SIG-M5 (cell line): ENCODE measurements around the gene SUGCT.

ENCODE experiments used
- DNase-seq: peaks from one replicate; lab custom pipeline; 2025; lab: John Stamatoyannopoulos, UW

Gene SUGCT

DNA sequence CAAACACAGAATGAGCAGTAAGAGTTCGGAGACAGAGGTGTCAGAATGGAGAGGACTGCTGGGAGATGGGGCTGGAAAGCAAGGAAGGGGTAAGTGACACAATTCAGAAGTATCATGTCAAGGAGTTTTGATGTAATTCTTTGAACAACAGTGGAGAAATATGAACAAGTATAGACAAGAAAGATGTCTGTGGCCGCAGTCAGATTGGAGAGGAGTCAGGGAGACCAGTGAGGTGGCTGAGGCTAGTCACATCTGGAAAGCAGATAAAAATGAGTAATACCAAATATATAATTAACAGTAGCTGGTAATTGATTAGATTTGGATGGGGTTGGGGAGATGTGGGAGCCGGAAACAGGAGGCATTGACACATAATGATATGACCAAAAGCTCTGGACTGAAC lies 540.9 kb downstream of the SUGCT start:
- DNase-seq = no peak

DNA sequence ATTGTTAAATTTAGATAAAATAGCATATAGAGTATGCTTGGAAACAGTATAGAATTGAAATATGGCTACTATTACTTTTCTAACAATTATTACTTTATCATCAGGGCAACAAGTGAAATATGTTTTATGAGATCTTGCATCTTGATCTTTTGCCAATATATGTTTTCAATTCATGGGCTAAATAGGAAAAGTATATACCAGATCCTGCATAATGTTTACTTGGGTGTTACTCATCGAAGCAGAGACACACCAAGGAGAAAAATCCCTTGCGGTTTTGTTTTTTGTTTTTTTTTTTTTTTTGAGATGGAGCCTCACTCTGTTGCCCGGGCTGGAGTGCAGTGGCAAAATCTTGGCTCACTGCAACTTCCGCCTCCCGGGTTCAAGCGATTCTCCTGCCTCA lies 541.4 kb downstream of the SUGCT start:
- no peak for DNase-seq

DNA sequence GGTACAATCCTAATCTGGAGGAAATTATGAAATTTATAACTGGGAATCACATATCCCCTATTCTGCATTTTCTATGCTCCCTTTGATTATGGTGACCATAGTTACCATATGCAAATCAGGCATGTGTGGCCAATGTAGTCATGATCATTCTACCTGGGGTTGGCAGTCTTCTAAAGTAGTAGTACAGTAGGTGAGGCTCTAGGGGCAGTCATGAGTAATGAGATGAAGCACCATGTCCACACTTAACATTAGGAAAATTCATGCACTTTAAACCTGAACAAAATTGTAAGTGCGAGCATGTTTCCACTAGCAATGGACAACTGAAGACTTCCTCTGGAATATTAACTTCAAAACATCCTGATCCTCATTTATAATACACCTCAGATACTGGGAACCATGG lies 545.9 kb downstream of the SUGCT start:
- DNase-seq = no peak

DNA sequence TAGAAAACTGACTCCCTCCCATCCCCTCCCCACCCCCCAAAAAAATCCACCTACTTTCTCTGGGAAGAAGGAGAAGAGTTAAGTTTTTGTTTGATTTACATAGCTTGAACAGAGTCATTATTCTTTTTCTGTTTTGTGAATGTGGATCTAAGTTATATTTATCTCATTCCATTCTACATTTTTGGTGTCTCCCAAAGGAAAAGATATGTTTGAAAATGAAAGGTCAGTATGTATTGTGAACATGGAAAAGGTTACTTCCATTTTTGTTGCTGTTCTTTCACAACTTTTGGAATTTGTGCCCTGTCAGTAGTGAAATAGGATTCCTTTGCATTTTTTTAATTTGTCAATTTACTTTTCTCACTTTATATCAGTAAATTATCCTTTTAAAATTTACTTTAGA lies 547.9 kb downstream of the SUGCT start:
- DNase-seq = no peak

DNA sequence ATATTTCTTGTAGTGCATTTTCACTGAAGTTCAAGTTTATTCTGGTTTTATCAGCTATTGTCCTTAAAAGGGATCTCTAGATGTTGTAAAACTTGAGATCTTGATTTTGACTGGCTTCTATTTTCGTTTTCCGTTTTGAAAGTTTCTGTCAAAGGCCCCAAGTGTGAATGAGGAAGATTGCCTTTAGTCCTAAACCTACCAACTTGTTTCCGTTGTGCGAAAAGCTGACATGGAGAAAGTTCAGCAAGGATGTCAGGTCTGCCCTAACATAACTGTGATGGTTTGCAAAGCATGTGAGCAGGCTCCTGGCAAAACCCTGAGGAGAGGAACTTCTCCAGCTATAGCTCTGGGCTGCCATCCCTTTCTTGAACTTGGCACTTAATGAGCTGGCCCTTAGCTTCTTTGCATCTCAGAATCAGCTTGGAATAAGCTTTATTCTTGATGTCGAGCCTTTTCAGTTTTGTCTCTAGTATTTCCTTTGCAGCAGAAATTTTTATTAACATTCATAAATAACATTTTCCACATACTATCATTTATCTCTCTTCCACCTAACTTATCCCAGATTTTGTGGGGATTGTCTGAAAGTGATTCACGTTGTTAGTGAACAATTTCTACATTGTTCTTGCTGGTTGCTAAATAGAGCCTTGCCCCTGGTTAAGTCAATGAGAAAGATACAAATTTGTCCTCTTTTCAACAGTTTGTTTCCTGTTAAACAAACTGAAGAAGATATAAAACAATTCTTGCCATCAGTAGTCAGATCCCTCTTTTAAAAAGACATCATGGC lies 559.4 kb downstream of the SUGCT start:
- DNase-seq = no peak

DNA sequence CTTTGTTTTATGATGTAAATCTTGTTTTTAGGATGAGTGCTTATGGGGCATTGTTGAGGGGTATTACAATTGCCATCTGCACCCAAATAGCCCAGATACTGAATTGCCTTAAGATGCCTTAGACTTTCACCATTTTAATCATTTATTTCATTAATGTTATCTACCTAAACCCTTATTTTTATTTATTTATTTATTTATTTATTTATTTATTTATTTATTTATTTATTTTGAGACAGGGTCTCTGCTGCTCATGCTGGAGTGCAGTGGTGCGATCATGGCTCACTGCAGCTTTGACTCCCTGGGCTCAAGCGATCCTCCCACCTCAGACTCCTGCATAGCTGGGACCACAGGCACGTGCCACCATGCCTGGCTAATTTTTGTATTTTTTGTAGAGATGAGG lies 560.2 kb downstream of the SUGCT start:
- DNase-seq = no peak

DNA sequence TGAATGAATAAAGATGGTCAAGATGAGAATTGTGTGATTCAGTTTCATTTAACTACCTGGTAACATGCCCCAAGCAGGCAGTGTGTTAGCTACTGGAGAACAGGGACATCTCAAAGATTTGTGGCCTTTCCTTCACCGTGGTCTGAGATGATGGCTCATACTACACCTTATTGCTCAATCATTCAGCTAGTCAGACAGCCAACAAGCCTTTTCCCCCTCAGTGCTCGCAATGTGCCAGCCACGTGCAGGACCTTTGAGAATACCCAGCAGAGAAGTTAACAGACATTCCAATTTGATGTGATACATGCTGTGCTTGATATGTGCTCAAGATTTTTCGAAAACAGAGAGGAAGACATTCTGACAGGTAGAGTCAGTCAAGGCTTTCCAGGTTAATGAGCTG lies 562.8 kb downstream of the SUGCT start:
- no peak for DNase-seq

DNA sequence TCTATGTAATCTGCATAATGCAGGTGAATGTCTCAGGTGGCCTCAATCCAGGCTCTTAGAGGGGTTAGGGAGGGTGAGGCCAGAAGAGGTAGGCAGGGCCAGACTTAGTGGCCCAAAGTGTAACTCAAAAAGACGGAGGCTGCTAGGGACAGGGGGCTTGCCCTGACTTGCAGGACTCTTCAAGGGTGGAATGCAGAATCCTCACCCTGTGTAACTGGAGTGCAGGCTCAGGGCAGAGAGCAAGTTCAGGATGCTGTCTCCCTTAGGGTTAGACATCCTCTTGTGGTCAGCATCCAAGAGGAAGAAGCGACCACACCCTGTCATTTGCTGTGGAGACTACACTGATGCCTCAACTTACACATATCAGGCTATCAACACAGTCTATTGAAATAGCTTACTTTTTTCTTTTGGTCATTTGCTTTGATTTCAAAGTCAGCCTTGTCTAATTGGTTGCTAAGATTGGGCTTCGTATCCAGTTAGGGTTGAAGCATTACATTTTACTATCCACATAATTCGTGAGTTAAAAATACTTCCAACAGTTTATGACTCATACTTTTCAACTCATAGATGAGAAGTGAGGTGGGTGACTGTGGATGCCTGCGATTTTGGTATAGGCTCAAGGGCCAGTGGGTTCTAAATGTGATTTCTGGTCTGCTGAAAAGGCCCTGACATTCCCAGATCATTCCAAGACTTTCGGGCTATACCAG lies 563.6 kb downstream of the SUGCT start:
- DNase-seq = no peak

DNA sequence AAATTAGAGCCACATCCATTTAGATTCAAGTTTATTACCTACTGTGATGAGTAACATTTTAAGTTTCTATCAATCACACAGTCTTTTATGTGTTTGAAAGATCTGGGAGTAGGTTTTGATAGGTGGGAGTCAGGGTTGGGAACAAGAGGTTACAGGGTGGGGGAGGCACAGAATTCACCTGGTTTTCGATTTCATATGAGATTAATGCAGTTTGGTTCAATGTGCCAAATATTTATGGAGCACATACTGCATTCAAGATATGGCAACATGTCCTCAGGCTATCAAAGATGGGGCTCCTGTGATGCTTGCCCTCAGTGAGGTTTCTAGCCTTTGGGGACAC lies 564.1 kb downstream of the SUGCT start:
- no peak for DNase-seq

DNA sequence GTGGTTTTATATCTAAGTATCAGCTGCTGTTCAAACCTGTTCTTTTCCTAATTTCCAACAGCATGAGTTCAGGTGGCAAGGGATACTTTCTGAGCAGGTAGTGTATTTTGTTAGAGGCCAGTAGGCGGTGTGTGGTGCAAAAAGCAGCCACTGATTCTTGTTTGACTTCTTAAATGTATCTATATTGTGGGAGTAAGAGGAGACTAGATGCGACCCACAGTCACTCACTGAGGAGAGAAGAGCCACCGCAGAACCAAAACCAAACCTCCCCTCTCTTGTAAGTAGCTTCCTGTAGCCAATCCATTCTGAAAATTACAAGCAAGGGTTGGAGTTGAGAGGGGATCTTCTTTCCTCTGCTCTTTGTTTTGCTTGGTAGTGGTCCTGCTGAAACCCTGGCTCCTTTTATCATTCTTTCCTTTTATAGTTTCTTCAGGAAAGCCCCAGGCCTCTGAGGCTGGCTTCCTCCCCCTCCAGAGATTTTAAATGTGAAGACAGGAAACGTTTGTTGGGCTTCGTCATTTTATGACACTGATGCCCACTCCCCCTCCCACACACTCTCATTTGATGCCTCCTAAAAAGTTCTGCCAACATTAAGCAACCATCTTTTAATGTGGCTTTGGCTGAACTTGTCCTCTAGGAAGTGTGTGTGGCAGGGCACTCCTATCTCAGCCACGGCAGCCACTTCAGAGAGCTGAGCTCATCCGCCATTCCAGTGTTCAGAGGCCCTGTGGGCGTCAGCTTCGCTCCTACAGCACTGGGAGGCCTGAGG lies 566.0 kb downstream of the SUGCT start:
- DNase-seq = no peak

DNA sequence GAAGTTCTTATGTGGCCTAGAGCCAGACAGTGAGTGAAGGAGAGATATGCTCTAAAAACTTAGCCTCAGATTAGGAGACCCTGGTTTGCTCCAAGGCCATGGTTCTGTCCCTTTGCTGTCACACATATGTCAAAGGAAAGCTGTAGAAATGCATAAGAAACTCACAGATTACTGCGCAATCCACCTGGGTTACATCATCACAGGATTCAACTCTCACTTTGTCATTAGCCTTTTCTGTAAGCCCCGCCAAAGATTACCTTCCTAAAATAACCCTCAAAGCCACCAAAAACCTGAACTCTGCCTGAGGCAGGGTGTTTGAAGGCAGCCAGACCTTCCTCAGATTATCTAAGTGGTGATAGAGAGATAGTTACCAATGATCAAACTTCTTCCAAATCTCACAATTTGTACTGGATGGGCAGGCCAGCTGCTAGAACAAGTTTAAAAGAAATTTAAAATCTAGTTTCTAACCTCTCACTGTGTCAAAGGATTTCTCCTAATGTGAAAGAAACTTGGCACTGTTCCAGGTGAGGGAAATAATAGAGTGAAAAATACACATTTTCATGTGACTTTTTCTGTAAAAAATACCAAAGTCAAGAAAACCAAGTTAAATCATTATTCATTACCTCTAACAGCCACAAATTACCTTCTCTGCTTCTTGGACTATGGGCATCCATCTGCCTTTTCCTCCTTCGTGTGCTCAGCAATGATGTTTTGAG lies 567.2 kb downstream of the SUGCT start:
- DNase-seq = no peak

DNA sequence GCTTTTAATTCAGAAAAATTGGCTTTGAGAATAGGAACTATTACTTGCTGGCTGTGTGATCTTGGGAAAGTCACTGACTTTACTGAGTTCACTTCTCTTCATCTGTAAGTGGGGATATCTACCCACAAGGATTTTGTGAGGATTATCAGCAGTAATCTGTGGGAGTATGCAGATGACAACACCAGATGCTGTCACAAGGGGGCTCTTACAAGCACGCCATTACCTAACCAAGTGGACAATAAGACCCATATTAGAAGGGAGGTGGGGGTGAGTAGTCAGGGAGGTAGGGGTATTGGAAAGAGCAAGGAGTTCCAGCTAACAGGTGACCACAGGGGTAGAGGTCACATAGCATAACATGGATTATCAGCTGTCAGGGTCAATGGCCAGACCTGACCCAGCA lies 569.4 kb downstream of the SUGCT start:
- no peak for DNase-seq

DNA sequence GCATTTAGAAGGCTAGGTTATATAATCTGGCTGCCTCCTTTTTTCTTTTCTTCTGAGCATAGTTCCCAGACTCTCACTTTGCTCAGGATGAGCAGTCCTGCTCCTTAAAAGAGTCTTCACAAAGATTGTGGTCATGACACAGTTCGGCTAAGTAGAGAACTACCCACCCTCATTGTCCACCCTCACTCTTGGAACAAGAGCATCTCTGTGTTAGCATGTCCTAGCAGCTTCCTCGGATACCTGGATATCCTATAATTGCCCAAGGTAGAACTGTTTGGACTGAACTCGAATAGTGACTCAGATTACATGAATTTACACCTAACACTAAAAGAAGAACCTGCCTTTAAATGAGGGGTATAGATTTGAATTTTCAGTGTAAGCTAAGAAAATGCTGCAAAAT lies 572.0 kb downstream of the SUGCT start:
- no peak for DNase-seq

DNA sequence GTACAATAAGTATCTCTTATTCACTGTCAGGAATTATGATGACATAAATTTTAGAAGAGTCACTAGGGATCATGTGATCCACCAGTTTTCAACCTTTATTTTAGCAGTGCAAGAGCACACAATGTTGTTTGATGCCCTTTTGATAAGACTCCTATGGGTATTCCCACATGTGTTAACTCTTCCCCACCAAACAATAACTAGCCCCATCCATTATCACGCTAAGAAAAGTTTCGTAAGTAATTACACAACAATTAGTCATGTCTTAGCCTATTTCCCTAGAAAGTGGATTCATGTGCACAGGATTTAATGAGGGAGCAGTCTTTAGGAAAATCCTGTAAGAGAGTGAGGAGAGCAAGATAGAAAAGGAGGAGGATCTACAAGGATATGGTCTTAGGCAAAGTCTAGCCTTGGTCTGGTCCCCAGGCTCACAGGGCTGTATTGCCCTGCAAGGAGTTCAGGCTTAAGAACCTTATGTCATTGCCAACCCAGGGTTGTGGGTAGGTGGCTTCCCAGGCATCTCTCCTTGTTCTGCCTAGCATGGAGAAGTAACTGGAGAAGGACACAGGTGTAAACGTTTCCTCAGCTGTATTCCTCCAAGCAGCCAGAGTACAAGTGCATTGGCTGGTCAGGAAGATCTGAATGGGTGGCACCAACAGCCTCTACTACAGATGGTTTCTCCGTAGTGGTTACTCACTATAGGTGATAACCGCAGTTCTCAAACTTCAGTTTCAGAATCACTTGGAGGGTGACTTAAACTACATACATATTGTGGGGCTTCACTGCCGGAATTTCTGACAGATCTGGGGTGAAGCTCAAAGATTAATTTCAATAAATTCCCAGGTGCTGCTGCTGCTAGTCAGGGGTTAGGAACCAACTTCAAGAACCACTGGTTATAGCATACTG lies 574.5 kb downstream of the SUGCT start:
- DNase-seq = no peak

DNA sequence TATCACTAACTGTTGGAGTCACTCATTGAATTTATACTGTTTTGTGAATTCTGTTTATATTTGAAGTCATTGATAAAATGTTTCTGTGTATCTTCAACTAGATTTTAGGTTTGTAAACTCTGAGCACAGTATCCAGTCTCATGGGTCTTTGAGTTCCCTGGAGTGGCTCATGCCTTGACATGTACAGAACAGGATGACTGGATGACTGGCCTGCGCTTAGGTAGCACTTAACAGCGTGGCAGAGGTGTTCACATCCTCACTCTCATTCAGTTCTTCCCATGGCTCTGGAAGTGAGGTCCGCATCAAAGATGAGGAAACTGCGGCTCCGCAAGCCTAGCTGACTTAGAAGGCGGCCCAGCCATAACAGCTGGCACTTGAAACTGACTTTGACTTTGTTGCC lies 576.9 kb downstream of the SUGCT start:
- DNase-seq = no peak

DNA sequence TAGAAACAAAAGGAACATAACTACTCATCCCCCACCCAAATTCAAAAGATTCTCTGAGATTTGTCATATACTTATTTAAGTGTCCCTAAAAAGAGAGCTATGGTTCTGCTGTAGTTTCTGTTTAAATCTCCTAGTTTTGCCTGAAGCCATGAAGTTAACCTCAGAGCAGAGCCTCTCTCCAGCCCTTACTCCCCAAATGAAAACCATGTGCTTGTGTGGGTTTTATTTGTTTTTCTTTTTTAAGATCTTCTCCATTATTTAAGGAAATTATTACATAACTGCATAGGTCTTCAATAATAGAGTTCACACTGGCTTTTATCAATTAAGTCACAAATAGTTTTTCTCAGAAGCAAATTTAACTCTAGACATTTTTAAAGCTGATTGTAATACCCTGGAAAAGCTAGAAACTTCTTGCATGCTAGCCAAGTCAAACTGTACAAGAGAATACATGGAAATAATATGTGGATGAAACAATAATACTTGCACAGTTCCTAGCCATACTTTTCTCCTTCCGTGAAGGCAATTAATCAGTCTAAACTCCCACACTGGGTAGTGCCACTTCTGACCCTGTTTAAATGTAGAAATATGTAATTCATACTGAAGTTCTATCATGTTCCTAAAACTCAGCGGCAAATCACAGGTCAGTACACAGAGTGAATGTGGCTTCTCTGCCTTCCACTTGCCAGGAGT lies 579.7 kb downstream of the SUGCT start:
- DNase-seq = no peak

DNA sequence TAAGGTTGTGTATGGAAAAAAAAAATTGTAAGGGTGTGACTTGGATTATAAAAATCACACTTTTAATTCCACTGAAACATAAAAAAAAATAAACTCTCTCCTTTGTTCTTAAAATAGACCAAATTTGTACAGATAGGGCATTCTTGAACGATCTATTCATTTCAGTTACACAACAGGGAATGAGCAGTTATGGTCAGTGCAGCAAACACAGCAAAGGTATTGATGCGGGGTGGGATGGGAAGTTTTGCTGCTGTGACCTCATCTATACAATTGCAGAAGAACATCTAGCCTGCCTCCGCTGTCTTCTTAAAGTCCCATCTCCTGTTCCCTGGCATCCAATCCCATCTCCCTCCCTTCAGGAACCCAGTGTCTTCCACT lies 580.2 kb downstream of the SUGCT start:
- DNase-seq = no peak

DNA sequence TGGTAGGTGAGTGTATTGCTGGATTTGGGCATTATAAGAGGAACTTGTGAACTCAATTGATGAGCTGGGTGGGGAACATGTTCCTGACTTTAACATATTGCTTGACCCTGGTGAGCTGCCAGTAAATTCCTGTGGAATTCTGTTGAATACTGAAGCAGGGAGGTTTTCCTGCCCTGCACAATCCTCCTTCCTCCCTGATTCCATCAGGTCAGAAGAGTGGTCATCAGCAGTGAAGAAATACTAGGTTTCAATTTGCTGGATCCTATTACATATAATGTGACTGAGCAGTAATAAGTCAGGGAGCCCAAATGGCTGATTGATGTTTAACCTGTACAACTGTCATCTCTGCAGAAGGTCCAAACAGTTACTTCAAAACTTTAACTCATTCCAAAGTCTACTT lies 581.2 kb downstream of the SUGCT start:
- DNase-seq = no peak

DNA sequence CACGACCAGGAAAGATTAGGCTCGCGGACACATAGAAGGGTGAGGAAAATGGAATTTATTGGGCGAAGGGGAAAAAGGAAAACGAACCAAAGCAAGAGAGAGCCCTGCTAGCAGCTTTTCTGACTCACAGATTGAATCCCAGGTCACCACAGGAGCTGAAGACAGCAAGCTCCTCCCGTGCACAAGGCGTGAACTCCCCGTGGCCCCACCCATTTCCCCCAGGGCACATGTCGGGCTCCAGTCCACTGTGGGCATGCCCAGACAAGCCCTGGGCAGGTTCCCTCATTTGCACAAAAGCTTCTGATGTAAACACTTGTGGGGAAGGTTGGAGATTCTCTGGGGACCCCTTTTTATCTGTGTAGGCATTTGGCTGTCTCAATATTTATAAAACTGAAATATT lies 582.4 kb downstream of the SUGCT start:
- DNase-seq = no peak

DNA sequence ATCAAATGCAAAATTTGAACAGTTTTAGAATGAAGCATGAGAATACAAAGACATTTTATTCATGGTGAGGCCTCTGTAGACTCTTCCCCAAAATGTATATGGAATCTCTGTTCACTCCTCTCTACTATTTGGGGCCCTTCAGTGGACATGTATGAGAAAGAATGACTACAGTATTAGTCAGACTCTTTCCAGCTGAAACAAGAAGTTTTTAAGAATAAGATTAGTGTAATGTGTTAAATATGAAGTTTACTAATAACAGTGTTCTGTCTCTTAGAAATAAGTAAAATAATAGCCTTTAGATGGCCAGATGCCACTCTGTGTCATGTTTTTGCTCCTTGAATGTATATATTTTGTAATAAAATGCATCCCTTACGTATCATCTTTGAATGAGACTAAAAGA lies 585.6 kb downstream of the SUGCT start:
- no peak for DNase-seq
